ENCODE data around the gene GALK2. TPM values are rescaled to one million over a fixed set of nuclear protein-coding genes. Genes with fewer than 3 reads are reported as not detected.
"Not testable (repeated sequence)": the region's sequence is repeated elsewhere in the genome, so short reads cannot be mapped to it uniquely, and the experiment has no call there.

Gene GALK2
- total RNA-seq, 1 experiment from 2014 or later, result 13.7 TPM

GRCh38 chr15:49182128-49182527, 12.1 kb downstream of the GALK2 start:
- H4K8ac ChIP-seq (replicated peaks; ENCODE audit: insufficient read length, low read depth, low read length), result no peak overlapping the region
- H2AFZ ChIP-seq (ENCODE audit: low read length), result no peak overlapping the region
- WGBS (ENCODE audit: extremely low coverage, insufficient read length, low lambda C conversion rate), result no CpG with 5 or more reads among the region's 4 CpGs
- H2BK15ac ChIP-seq (ENCODE audit: low read depth, low read length), result no peak overlapping the region
- no peaks in the 10 kb centered on the region; a peak in 1 of 5 replicates for H3K9me3 Mint-ChIP-seq
- TF ChIP-seq, protein P1, sequence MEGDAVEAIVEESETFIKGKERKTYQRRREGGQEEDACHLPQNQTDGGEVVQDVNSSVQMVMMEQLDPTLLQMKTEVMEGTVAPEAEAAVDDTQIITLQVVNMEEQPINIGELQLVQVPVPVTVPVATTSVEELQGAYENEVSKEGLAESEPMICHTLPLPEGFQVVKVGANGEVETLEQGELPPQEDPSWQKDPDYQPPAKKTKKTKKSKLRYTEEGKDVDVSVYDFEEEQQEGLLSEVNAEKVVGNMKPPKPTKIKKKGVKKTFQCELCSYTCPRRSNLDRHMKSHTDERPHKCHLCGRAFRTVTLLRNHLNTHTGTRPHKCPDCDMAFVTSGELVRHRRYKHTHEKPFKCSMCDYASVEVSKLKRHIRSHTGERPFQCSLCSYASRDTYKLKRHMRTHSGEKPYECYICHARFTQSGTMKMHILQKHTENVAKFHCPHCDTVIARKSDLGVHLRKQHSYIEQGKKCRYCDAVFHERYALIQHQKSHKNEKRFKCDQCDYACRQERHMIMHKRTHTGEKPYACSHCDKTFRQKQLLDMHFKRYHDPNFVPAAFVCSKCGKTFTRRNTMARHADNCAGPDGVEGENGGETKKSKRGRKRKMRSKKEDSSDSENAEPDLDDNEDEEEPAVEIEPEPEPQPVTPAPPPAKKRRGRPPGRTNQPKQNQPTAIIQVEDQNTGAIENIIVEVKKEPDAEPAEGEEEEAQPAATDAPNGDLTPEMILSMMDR (conservative IDR thresholded peaks at IDR 0.05), result no peak
- DNase-seq, result no peak
- H3K27me3 Mint-ChIP-seq (ENCODE audit: low read depth), result no peaks in the 10 kb centered on the region
- no peak overlapping the region for H3K18ac ChIP-seq (ENCODE audit: insufficient read length, low read depth, low read length)
- H3K27ac ChIP-seq (ENCODE audit: insufficient read length, low read depth, low read length), result no peak overlapping the region
- no peak overlapping the region for H2AK5ac ChIP-seq (ENCODE audit: insufficient read length, low read length)
- H4K20me1 ChIP-seq (ENCODE audit: control insufficient read depth, insufficient read depth, insufficient read length), result no peaks in the 10 kb centered on the region
- no peak overlapping the region for H3K9ac ChIP-seq (ENCODE audit: extremely low read depth, insufficient read length, low read length)
- H3K4me1 ChIP-seq (ENCODE audit: insufficient read depth, low read length), result no peaks in the 10 kb centered on the region
- no peak overlapping the region for H3K4me2 ChIP-seq (ENCODE audit: insufficient read depth, insufficient read length, low read length)
- no peak overlapping the region for H4K91ac ChIP-seq (ENCODE audit: insufficient read length, low read depth, low read length)
- H2BK5ac ChIP-seq (ENCODE audit: insufficient read length, low read length), result no peak overlapping the region
- no peak overlapping the region for H3T11ph ChIP-seq (ENCODE audit: low read length)
- H3K27me3 ChIP-seq (ENCODE audit: insufficient read depth, low read length), result no peaks in the 10 kb centered on the region
- H3K4me3 Mint-ChIP-seq, result no peak overlapping the region
- no peak overlapping the region for H3K27ac Mint-ChIP-seq
- peaks cover 16 to 20% of the 10 kb centered on the region in 2 experiments for H3K4me1 Mint-ChIP-seq
- H3K23me2 ChIP-seq (ENCODE audit: insufficient read length, low read depth, low read length, poor library complexity, severe bottlenecking), result no peaks in the 10 kb centered on the region
- no peaks in the 10 kb centered on the region for H3K9me3 ChIP-seq (ENCODE audit: control insufficient read depth, low read depth, low read length)
- H3K79me2 ChIP-seq (ENCODE audit: insufficient read depth, low read length), result no peaks in the 10 kb centered on the region
- no peak overlapping the region for H2BK20ac ChIP-seq (ENCODE audit: low read depth, low read length, poor library complexity, severe bottlenecking)
- H3K23ac ChIP-seq (ENCODE audit: insufficient read length, low read depth, low read length), result no peak overlapping the region
- no peak overlapping the region for H2BK12ac ChIP-seq (ENCODE audit: insufficient read length, low read depth, low read length)
- peaks cover 1 to 9% (median 2%) of the 10 kb centered on the region in 3 experiments; a peak in 6 of 7 replicates for H3K36me3 Mint-ChIP-seq (ENCODE audit: insufficient read depth in 1 of 3, low read depth in 3 of 3)
- H3K56ac ChIP-seq (ENCODE audit: insufficient read length, low read depth, low read length), result no peak overlapping the region
- H3K79me1 ChIP-seq (ENCODE audit: insufficient read depth, low read depth, low read length, poor library complexity, severe bottlenecking), result no peaks in the 10 kb centered on the region
- no peak overlapping the region for H3K14ac ChIP-seq (ENCODE audit: insufficient read depth, low read length)
- H3K4ac ChIP-seq (ENCODE audit: low read depth, low read length), result no peak overlapping the region
- H4K5ac ChIP-seq (ENCODE audit: insufficient read length, low read depth, low read length), result no peak overlapping the region
- no peak overlapping the region for H2BK120ac ChIP-seq (ENCODE audit: low read depth, low read length, poor library complexity, severe bottlenecking)

GRCh38 chr15:49183741-49184140, 13.7 kb downstream of the GALK2 start:
- not testable (repeated sequence) for H4K91ac ChIP-seq (ENCODE audit: insufficient read length, low read depth, low read length); H3K4me1 ChIP-seq (ENCODE audit: insufficient read depth, low read length); DNase-seq; H3K18ac ChIP-seq (ENCODE audit: insufficient read length, low read depth, low read length); H3K14ac ChIP-seq (ENCODE audit: insufficient read depth, low read length); H4K8ac ChIP-seq (replicated peaks; ENCODE audit: insufficient read length, low read depth, low read length); H3K56ac ChIP-seq (ENCODE audit: insufficient read length, low read depth, low read length); H3K79me2 ChIP-seq (ENCODE audit: insufficient read depth, low read length); H2BK15ac ChIP-seq (ENCODE audit: low read depth, low read length); H3K27ac Mint-ChIP-seq; H3K23ac ChIP-seq (ENCODE audit: insufficient read length, low read depth, low read length); H2BK12ac ChIP-seq (ENCODE audit: insufficient read length, low read depth, low read length); H3K27me3 ChIP-seq (ENCODE audit: insufficient read depth, low read length); H3K4ac ChIP-seq (ENCODE audit: low read depth, low read length); H3K27ac ChIP-seq (ENCODE audit: insufficient read length, low read depth, low read length); H2BK20ac ChIP-seq (ENCODE audit: low read depth, low read length, poor library complexity, severe bottlenecking); H3K23me2 ChIP-seq (ENCODE audit: insufficient read length, low read depth, low read length, poor library complexity, severe bottlenecking); H3K36me3 Mint-ChIP-seq (ENCODE audit: insufficient read depth in 1 of 3, low read depth in 3 of 3); H3K79me1 ChIP-seq (ENCODE audit: insufficient read depth, low read depth, low read length, poor library complexity, severe bottlenecking); H3K9ac ChIP-seq (ENCODE audit: extremely low read depth, insufficient read length, low read length); H4K5ac ChIP-seq (ENCODE audit: insufficient read length, low read depth, low read length); H3K27me3 Mint-ChIP-seq (ENCODE audit: low read depth); H3K4me3 Mint-ChIP-seq; H2BK120ac ChIP-seq (ENCODE audit: low read depth, low read length, poor library complexity, severe bottlenecking); H2AFZ ChIP-seq (ENCODE audit: low read length); H4K20me1 ChIP-seq (ENCODE audit: control insufficient read depth, insufficient read depth, insufficient read length); H2AK5ac ChIP-seq (ENCODE audit: insufficient read length, low read length); H3T11ph ChIP-seq (ENCODE audit: low read length); H3K9me3 ChIP-seq (ENCODE audit: control insufficient read depth, low read depth, low read length); H3K4me2 ChIP-seq (ENCODE audit: insufficient read depth, insufficient read length, low read length); H3K9me3 Mint-ChIP-seq; H2BK5ac ChIP-seq (ENCODE audit: insufficient read length, low read length)
- H3K4me1 Mint-ChIP-seq, result peaks cover 27 to 33% of the 10 kb centered on the region in 2 experiments
- WGBS (ENCODE audit: extremely low coverage, insufficient read length, low lambda C conversion rate), result no CpG with 5 or more reads among the region's 3 CpGs
